K562 (cell line): Measurements from ENCODE around the gene C6orf163. TPM values are rescaled to one million over a fixed set of nuclear protein-coding genes. Genes with fewer than 3 reads are reported as not detected.

ENCODE experiments used
- ATAC-seq: fragments of 200-7000 bp; cut with Tn5 transposase; 3 replicates; pipeline ENCODE4 v1.9.1; 2020; ENCODE audit warnings: moderate library complexity
- BruUV-seq: library from RNA; stranded (reverse); fragments of 400-500 nt; replicated peaks from 2 replicates; lab custom pipeline; 2021; lab: Mats Ljungman, UMichigan
- CTCF ChIA-PET: fragments of 300-600 bp; formaldehyde crosslinking; extraction: SDS; loops from one replicate; lab custom pipeline; 2021; ENCODE audit warnings: low intra/inter-chr PET ratio; lab: Yijun Ruan, JAX
- POLR2A ChIA-PET: fragments of 300-600, 350-650 bp; sonication (Branson Sonifier 250); formaldehyde crosslinking; extraction: SDS; loops from one replicate; lab custom pipeline; 2021; ENCODE audit warnings: antibody characterized with exemption, inconsistent platforms; lab: Yijun Ruan, JAX
- DNase-seq, 4 experiments: peaks; one replicate each; pipeline versions ENCODE4 v3.0.0 to v3.0.0-alpha.2; 2011 to 2018; ENCODE audit warnings: low spot score in 3 of 4, mixed read lengths in 3 of 4; ENCODE audit errors: extremely low read depth in 1 of 4
- FAIRE-seq: peaks from 2 replicates; lab custom pipeline; 2011; peaks lifted over from hg19 to GRCh38; lab: Jason Lieb, UNC
- H2AFZ ChIP-seq: 2 replicates; pipeline ENCODE4 v1.6.0; 2011; ENCODE audit warnings: low read depth, low read length, control low read depth, inconsistent platforms
- H3K27ac ChIP-seq: fragments of 200-600 bp; 3 replicates; pipeline ENCODE4 v1.8.0; 2011; ENCODE audit warnings: low read depth, mild to moderate bottlenecking, control low read depth, inconsistent platforms, low read length, moderate library complexity, mixed read lengths; ENCODE audit errors: extremely low read depth
- H3K27me3 ChIP-seq, 2 experiments: fragments of 300-600 bp in 1 of 2; 2 replicates in 1 of 2; 3 replicates in 1 of 2; pipeline versions ENCODE4 v1.6.0 to v1.8.0; 2011; ENCODE audit warnings: inconsistent platforms in 2 of 2, low read length in 2 of 2, mild to moderate bottlenecking in 1 of 2, mixed read lengths in 1 of 2, moderate library complexity in 1 of 2; ENCODE audit not compliant: control insufficient read depth in 2 of 2, insufficient read depth in 2 of 2
- H3K36me3 ChIP-seq: fragments of 300-600 bp; 3 replicates; pipeline ENCODE4 v1.8.0; 2011; ENCODE audit warnings: mild to moderate bottlenecking, low read length, inconsistent platforms; ENCODE audit not compliant: control insufficient read depth, insufficient read depth
- H3K4me1 ChIP-seq, 2 experiments: fragments of 200-600 bp in 1 of 2; replicated peaks in 1 of 2; 2 replicates in 1 of 2; 3 replicates in 1 of 2; pipeline versions ENCODE4 v1.5.1 to v1.8.0; 2011; ENCODE audit warnings: inconsistent platforms in 2 of 2, low read length in 2 of 2, mild to moderate bottlenecking in 1 of 2, mixed read lengths in 1 of 2, moderate library complexity in 1 of 2; ENCODE audit not compliant: control insufficient read depth in 2 of 2, insufficient read depth in 2 of 2
- H3K4me2 ChIP-seq: 2 replicates; pipeline ENCODE4 v1.6.1; 2011; ENCODE audit warnings: low read length, control low read depth, inconsistent platforms, mixed read lengths; ENCODE audit not compliant: insufficient read depth
- H3K4me3 ChIP-seq: fragments of 200-600 bp; sonication (generic), shearing (Covaris generic); 2 replicates; pipeline ENCODE4 v1.5.1; 2016; ENCODE audit warnings: control low read depth, inconsistent platforms
- H3K79me2 ChIP-seq: fragments of 200-600 bp; 3 replicates; pipeline ENCODE4 v1.8.0; 2011; ENCODE audit warnings: low read length, inconsistent platforms; ENCODE audit not compliant: control insufficient read depth, insufficient read depth
- H3K9ac ChIP-seq, 2 experiments: 2 replicates each; pipeline versions ENCODE4 v1.6.0 to v1.6.1; 2011; ENCODE audit warnings: low read depth in 2 of 2, low read length in 2 of 2, control low read depth in 1 of 2, inconsistent platforms in 1 of 2, mild to moderate bottlenecking in 1 of 2, mixed read lengths in 1 of 2; ENCODE audit not compliant: insufficient read depth in 1 of 2
- H3K9me1 ChIP-seq: one replicate; pipeline ENCODE4 v1.6.0; 2011; ENCODE audit warnings: inconsistent platforms, mild to moderate bottlenecking, low read length, moderate library complexity; ENCODE audit not compliant: control insufficient read depth, insufficient read depth
- H3K9me3 ChIP-seq: replicated peaks from 2 replicates; pipeline ENCODE4 v1.5.1; 2011; ENCODE audit warnings: low read depth, low read length, inconsistent platforms; ENCODE audit not compliant: control insufficient read depth, insufficient read depth
- H4K20me1 ChIP-seq: replicated peaks from 2 replicates; pipeline ENCODE4 v1.6.1; 2011; ENCODE audit warnings: low read length, inconsistent platforms, mixed read lengths; ENCODE audit not compliant: control insufficient read depth, insufficient read depth
- CBFA2T2 ChIP-seq: fragments of 450-650 bp; conservative IDR thresholded peaks from 2 replicates; pipeline ENCODE4 v1.6.1; 2017; ENCODE audit warnings: mild to moderate bottlenecking
- CBFB ChIP-seq: sonication (generic); formaldehyde crosslinking; IDR thresholded peaks from 2 replicates; pipeline ENCODE4 v1.4.0; 2020; ENCODE audit warnings: mild to moderate bottlenecking, missing genetic modification reagents
- CEBPB ChIP-seq: fragments of 450-650 bp; IDR thresholded peaks from 2 replicates; pipeline ENCODE4 v1.6.1; 2016; ENCODE audit warnings: missing genetic modification characterization, missing compliant biosample characterization
- FOXK2 ChIP-seq, 2 experiments: fragments of 450-650 bp; IDR thresholded peaks in 1 of 2; conservative IDR thresholded peaks in 1 of 2; 2 replicates each; pipeline ENCODE4 v1.6.1; 2016; ENCODE audit warnings: low read depth in 2 of 2, mild to moderate bottlenecking in 1 of 2
- HMG20A ChIP-seq: fragments of 450-650 bp; formaldehyde crosslinking; conservative IDR thresholded peaks from 2 replicates; pipeline ENCODE4 v1.4.0; 2020; ENCODE audit warnings: mild to moderate bottlenecking, mixed read lengths
- MTA3 ChIP-seq: fragments of 450-650 bp; formaldehyde crosslinking; IDR thresholded peaks from 2 replicates; pipeline ENCODE4 v1.6.1; 2017; ENCODE audit warnings: mild to moderate bottlenecking, borderline replicate concordance
- PHB2 ChIP-seq: fragments of 450-650 bp; IDR thresholded peaks from 2 replicates; pipeline ENCODE4 v1.6.1; 2017; ENCODE audit warnings: low read depth
- PHF20 ChIP-seq: fragments of 450-650 bp; IDR thresholded peaks from 2 replicates; pipeline ENCODE4 v1.6.1; 2018; ENCODE audit not compliant: partially characterized antibody
- PTBP1 ChIP-seq: fragments of 200-400 bp; formaldehyde crosslinking; IDR thresholded peaks from 2 replicates; pipeline ENCODE4 v1.6.1; 2017; ENCODE audit warnings: low read depth, low read length
- RCOR1 ChIP-seq, 2 experiments: IDR thresholded peaks; 2 replicates each; pipeline ENCODE4 v1.6.1; 2012; ENCODE audit warnings: low read depth in 2 of 2, low read length in 2 of 2, borderline replicate concordance in 1 of 2, improper control_type of control experiment in 1 of 2
- SMAD3 ChIP-seq: fragments of 450-650 bp; formaldehyde crosslinking; conservative IDR thresholded peaks from 2 replicates; pipeline ENCODE4 v1.4.0; 2020; ENCODE audit warnings: mild to moderate bottlenecking
- SPI1 ChIP-seq: IDR thresholded peaks from 2 replicates; pipeline ENCODE4 v1.6.1; 2011; ENCODE audit warnings: low read depth, low read length, control low read depth, borderline replicate concordance
- ZNF696 ChIP-seq: fragments of 250-450 bp; sonication (Bioruptor Pico); conservative IDR thresholded peaks from 2 replicates; pipeline ENCODE4 v1.4.0; 2020; ENCODE audit warnings: mild to moderate bottlenecking, moderate library complexity
- WGBS: fragments of 100-300 bp; shearing (Covaris generic); methylation state at CpG from one replicate; pipeline ENCODE4 v1.1.6; 2016; ENCODE audit warnings: low coverage, mixed read lengths; ENCODE audit not compliant: insufficient coverage; ENCODE audit errors: missing lambda C conversion rate; 5-methylcytosine and 5-hydroxymethylcytosine counted together
- in situ Hi-C: fragments of 300-500 bp; cut with MboI; formaldehyde crosslinking; loops from 4 replicates; pipeline ENCODE4 v1.15.0; 2018; ENCODE audit warnings: inconsistent platforms, mixed read lengths
- intact Hi-C: fragments of 100-400 bp; cut with micrococcal nuclease; formaldehyde crosslinking; loops from 2 replicates; pipeline ENCODE4 v1.14.2; 2022
- polyA plus RNA-seq, 8 experiments: library from polyadenylated mRNA; depleted of rRNA in 4 of 8; stranded (reverse) in 5 of 8; unstranded in 3 of 8; fragments of >200 nt; fragmentation: Nextera tagmentation in 2 of 8; fragmentation: Illumina TruSeq in 1 of 8; extraction: Ambion mirVana in 2 of 8; extraction: Trizol in 1 of 8; gene quantifications; 2 replicates each; pipeline versions ENCODE4 v1.2.1 to v1.2.3, GENCODE V29; 2011 to 2014; ENCODE audit warnings: inconsistent platforms in 1 of 8, missing spikeins in 1 of 8
- total RNA-seq, 7 experiments: library from RNA; depleted of rRNA in 6 of 7; stranded (reverse); fragments of >200 nt in 6 of 7; fragmentation: Illumina TruSeq in 2 of 7; extraction: Trizol in 2 of 7; gene quantifications; 2 replicates each; pipeline versions ENCODE4 v1.2.1 to v1.2.3, GENCODE V29; 2011 to 2021; ENCODE audit warnings: low replicate concordance in 1 of 7
- TF ChIP-seq, protein P1 (sequence below): sonication (generic); formaldehyde crosslinking; IDR thresholded peaks from 2 replicates; pipeline ENCODE4 v1.8.1; 2023; ENCODE audit warnings: mild to moderate bottlenecking, missing genetic modification reagents

C6orf163 gene
- total and polyA plus RNA-seq, 9 of the 15 experiments (the other 6 are each of a cell fraction or from before 2014, with no cell fraction given) = 0.67 to 4.7 (median 1.5) TPM

DNA sequence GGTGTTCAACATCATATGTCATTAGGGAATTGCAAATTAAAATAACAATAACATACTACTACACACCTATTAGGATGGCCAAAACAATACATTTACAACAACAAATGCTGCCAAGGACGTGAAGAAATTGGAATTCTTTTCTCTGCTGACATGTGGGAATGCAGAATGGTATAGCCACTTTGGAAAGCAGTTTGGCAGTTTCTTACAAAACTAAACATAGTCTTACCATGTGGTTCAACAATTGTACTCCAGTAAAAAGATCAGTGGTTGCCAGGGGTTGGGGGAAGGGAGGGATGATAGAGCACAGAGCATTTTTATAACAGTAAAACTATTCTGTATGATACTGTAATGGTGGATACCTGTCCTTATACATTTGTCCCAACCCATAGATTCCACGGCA is 50.8 kb downstream of the C6orf163 start (continued):
- TF ChIP-seq RCOR1 (IDR thresholded peaks at IDR 0.05; ENCODE audit: borderline replicate concordance in 1 of 2, low read depth in 2 of 2, low read length in 2 of 2) (no peak), PHB2 (no peak), CBFA2T2 (no peak), SMAD3 (CRISPR knock-in tag) (no peak), ZNF696 (CRISPR knock-in tag) (no peak), FOXK2 (conservative IDR thresholded peaks at IDR 0.05 in 1 of 2, IDR thresholded peaks at IDR 0.05 in 1 of 2; ENCODE audit: low read depth in 2 of 2) (no peak)
- TF ChIP-seq, protein P1, sequence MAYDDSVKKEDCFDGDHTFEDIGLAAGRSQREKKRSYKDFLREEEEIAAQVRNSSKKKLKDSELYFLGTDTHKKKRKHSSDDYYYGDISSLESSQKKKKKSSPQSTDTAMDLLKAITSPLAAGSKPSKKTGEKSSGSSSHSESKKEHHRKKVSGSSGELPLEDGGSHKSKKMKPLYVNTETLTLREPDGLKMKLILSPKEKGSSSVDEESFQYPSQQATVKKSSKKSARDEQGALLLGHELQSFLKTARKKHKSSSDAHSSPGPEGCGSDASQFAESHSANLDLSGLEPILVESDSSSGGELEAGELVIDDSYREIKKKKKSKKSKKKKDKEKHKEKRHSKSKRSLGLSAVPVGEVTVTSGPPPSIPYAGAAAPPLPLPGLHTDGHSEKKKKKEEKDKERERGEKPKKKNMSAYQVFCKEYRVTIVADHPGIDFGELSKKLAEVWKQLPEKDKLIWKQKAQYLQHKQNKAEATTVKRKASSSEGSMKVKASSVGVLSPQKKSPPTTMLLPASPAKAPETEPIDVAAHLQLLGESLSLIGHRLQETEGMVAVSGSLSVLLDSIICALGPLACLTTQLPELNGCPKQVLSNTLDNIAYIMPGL (CRISPR knock-in tag) = no peak

DNA sequence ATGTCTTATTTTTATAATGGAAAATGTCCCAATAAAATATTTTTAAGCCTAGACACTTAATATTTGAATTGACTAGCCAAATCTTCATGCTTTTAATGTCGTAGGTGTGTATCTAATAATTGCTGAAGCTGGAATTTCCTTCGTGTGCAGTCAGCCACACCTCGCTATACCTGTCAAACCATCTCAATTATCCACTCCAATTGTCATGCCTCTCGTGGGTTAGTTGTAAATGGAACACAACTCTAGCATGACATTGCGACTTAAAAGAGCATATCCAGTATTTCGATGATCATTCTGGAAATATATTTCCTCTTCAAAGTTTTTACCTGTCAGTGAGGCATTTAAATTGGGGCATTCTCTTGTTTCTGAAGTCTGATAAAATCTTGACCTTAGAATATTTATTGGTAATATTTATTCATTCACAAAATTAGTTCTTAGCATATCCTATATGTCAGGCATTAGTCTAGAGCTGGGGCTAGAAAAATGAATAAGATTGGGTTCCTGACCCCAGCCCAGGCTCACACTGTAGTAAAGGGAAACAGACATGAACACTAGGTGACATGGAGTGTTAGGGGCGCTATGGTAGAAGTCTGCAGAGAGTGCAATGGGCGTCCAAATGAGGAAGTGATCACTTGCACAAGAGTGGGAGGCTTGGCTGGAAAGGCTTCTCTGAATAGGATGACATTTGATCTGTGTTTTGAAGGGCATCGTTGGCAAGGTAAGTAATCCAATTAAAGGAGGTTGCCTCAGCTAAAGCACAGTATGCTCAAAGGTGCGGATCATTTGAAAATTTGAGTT is 52.2 kb downstream of the C6orf163 start:
- no peak overlapping the region for H2AFZ ChIP-seq
- in situ Hi-C loops = loop anchor here (10.0 kb wide), 1 partner anchor 332 kb away; no protein-coding TSS in a partner anchor
- no peak overlapping the region for H3K9ac ChIP-seq
- FAIRE-seq = no peak
- CTCF ChIA-PET = no interaction called here
- no peaks in the 10 kb centered on the region for H3K4me1 ChIP-seq
- intact Hi-C loops = loop anchor here (10.0 kb wide), 1 partner anchor 298 kb away; no protein-coding TSS in a partner anchor
- H3K79me2 ChIP-seq = no peaks in the 10 kb centered on the region
- H3K4me3 ChIP-seq = no peak overlapping the region
- H3K36me3 ChIP-seq = no peaks in the 10 kb centered on the region
- WGBS = 45% methylated on average over 10 of the region's 10 CpGs
- peak in 1 of 4 experiments; percentile 11 for DNase-seq
- no peak overlapping the region for H3K4me2 ChIP-seq
- POLR2A ChIA-PET = interaction anchor here (0.5 to 0.7 kb wide), 2 partner anchors 27 to 585 kb away, joined by 3 to 4 read pairs; no protein-coding TSS in a partner anchor
- no TSS peak for BruUV-seq
- no peaks in the 10 kb centered on the region for H3K9me3 ChIP-seq
- peak; percentile 71 for ATAC-seq
- no peaks in the 10 kb centered on the region; the same call in 1 of the 2 replicates for H4K20me1 ChIP-seq
- no peaks in the 10 kb centered on the region for H3K27me3 ChIP-seq
- TF ChIP-seq CBFB (no peak), CEBPB (peak; percentile 59), PHF20 (no peak), HMG20A (CRISPR knock-in tag) (no peak), MTA3 (no peak), SPI1 (peak; percentile 96), PTBP1 (no peak)
- TF ChIP-seq, all 486 proteins: peak for 2
- Histone ChIP-seq H3K9me1 (no peaks in the 10 kb centered on the region), H3K27ac (no peak overlapping the region)
